GM12872 (cell line): ENCODE measurements around the gene DRP2.

Experiments
- CTCF ChIP-seq: IDR thresholded peaks from 3 replicates; pipeline ENCODE4 v1.5.1; 2011; ENCODE audit warnings: low read depth, mild to moderate bottlenecking, low read length, moderate library complexity; ENCODE audit not compliant: insufficient read depth

The DRP2 gene

GRCh38 chrX:101223226-101223625, 3.6 kb downstream of the DRP2 start:
- no peak for TF ChIP-seq CTCF

- TF ChIP-seq CTCF: no peak
These were observed 9.6 kb downstream of the DRP2 start for GRCh38 chrX:101229170-101229569.

- TF ChIP-seq CTCF: no peak
These were observed 11.1 kb downstream of the DRP2 start for GRCh38 chrX:101230636-101231035.

GRCh38 chrX:101231080-101231479, 11.5 kb downstream of the DRP2 start:
- no peak for TF ChIP-seq CTCF

- no peak for TF ChIP-seq CTCF
These were observed 12.7 kb downstream of the DRP2 start for GRCh38 chrX:101232316-101232715.

GRCh38 chrX:101237041-101237440, 17.5 kb downstream of the DRP2 start:
- no peak for TF ChIP-seq CTCF

- no peak for TF ChIP-seq CTCF
These were observed 21.9 kb downstream of the DRP2 start for GRCh38 chrX:101241531-101241930.

GRCh38 chrX:101252634-101253033, 33.0 kb downstream of the DRP2 start:
- no peak for TF ChIP-seq CTCF
